Neutrophil (primary cell): ENCODE data around the gene PCGF3.

Experiments
- H3K27ac ChIP-seq: fragments of 200-600 bp; sonication (generic); 2 replicates; pipeline ENCODE4 v1.5.1; 2016; ENCODE audit warnings: mild to moderate bottlenecking, moderate library complexity
- H3K27me3 ChIP-seq: fragments of 200-600 bp; sonication (generic); 2 replicates; pipeline ENCODE4 v1.6.0; 2016; ENCODE audit warnings: mild to moderate bottlenecking
- H3K36me3 ChIP-seq: fragments of 200-600 bp; sonication (generic); 2 replicates; pipeline ENCODE4 v1.5.1; 2017
- H3K4me1 ChIP-seq, 2 experiments: fragments of 200-600 bp in 1 of 2; sonication (generic) in 1 of 2; 1 replicate in 1 of 2; 2 replicates in 1 of 2; pipeline versions ENCODE4 v1.5.1 to v1.6.1; 2013 to 2016; ENCODE audit warnings: low read depth in 1 of 2, low read length in 1 of 2, mild to moderate bottlenecking in 1 of 2, moderate library complexity in 1 of 2; ENCODE audit not compliant: control insufficient read depth in 1 of 2, insufficient read depth in 1 of 2
- H3K4me3 ChIP-seq, 2 experiments: fragments of 200-600 bp in 1 of 2; sonication (generic) in 1 of 2; 1 replicate in 1 of 2; 2 replicates in 1 of 2; pipeline ENCODE4 v1.5.1; 2013 to 2016; ENCODE audit warnings: low read depth in 1 of 2, low read length in 1 of 2, mild to moderate bottlenecking in 1 of 2, moderate library complexity in 1 of 2
- H3K9me3 ChIP-seq: fragments of 200-600 bp; sonication (generic); 2 replicates; pipeline ENCODE4 v1.5.1; 2016
- TF ChIP-seq, protein P1 (sequence below): fragments of 200-600 bp; sonication (generic); IDR thresholded peaks from 2 replicates; pipeline ENCODE4 v1.5.1; 2016; ENCODE audit warnings: antibody characterized with exemption

PCGF3 gene

DNA sequence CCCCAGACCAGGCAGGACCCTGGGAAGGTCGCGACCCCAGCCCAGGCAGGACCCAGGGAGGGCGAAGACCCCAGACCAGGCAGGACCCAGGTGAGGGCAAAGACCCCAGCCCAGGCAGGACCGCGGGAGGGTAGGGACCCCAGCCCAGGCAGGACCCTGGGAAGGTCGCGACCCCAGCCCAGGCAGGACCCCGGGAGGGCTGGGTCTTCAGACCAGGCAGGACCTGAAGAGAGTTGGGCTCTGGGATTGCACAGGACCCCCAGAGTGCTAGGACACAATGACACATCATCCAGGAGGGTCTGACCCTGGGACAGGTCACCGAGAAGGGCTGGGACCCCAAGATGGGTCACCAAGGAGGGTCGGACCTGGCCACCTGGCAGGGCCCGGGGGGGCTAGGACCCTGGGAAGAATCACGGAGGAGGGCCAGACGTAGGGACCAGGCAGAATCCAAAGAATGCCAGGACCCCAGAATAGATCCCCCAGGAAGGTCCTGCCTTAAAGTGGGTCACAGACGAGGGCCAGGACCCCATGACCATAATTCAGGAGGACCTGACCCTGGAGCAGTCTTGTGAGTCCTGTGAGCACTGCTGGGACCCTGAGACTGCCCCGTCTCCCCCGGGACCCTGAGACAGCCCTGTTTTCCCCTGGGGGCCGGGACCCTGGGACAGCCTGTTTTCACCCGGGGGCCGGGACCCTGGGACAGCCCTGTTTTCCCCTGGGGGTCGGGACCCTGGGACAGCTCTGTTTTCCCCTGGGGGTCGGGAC is 1.4 kb downstream of the PCGF3 start:
- TF ChIP-seq, protein P1, sequence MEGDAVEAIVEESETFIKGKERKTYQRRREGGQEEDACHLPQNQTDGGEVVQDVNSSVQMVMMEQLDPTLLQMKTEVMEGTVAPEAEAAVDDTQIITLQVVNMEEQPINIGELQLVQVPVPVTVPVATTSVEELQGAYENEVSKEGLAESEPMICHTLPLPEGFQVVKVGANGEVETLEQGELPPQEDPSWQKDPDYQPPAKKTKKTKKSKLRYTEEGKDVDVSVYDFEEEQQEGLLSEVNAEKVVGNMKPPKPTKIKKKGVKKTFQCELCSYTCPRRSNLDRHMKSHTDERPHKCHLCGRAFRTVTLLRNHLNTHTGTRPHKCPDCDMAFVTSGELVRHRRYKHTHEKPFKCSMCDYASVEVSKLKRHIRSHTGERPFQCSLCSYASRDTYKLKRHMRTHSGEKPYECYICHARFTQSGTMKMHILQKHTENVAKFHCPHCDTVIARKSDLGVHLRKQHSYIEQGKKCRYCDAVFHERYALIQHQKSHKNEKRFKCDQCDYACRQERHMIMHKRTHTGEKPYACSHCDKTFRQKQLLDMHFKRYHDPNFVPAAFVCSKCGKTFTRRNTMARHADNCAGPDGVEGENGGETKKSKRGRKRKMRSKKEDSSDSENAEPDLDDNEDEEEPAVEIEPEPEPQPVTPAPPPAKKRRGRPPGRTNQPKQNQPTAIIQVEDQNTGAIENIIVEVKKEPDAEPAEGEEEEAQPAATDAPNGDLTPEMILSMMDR = no peak
- Histone ChIP-seq H3K27ac (peak overlapping the region; percentile 91), H3K4me3 (peak overlapping the region in 1 of 2 experiments; percentile 8), H3K27me3 (no peaks in the 10 kb centered on the region), H3K36me3 (no peaks in the 10 kb centered on the region), H3K4me1 (peaks cover 54 to 70% of the 10 kb centered on the region in 2 experiments), H3K9me3 (no peaks in the 10 kb centered on the region)

DNA sequence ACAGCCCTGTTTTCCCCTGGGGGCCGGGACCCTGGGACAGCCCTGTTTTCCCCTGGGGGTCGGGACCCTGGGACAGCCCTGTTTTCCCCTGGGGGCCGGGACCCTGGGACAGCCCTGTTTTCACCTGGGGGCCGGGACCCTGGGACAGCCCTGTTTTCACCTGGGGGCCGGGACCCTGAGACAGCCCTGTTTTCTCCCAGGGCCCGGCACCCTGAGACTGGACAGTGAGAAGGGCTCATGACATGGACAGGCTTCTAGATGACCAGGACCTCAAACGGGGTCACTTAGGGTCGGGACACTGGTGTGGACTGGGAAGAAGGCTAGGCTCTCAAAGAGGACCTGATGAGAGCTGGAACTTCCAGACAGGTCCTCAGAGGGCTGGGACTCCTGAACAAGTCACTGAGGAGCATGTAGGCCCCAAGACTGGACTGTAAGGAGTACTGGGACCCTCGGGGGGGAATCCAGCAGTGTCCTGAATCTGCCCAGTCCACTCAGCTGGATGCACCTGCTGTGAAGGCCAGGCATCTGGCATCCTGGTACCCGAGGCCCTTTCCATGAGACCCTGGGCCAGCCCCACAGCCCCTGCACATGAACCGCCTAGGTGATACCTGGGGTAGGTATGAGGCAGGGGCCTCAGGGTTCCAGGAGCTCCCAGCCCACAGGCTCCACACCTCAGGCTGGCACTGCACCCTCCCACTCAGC is 2.4 kb downstream of the PCGF3 start:
- Histone ChIP-seq H3K36me3 (no peaks in the 10 kb centered on the region), H3K4me3 (peak overlapping the region in 1 of 2 experiments; percentile 18), H3K9me3 (no peaks in the 10 kb centered on the region), H3K4me1 (peaks cover 54 to 70% of the 10 kb centered on the region in 2 experiments), H3K27me3 (no peaks in the 10 kb centered on the region), H3K27ac (peak overlapping the region; percentile 91)
- TF ChIP-seq, protein P1 = no peak

DNA sequence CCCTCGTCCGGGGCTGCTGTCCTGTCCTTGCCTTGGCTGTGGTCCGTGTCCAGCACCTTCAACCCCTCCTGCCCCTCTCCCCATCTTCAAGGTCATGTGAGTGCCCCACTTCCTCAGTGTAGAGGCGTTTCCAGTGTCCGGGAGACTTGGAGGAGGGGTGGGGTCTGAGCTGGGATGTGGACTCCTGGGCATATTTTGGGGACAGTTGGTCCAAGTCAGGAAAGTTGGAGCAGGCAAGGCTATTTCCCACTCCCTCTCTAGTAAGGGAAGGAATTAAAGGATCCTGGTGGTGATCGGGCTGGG is 3.0 kb downstream of the PCGF3 start:
- H3K36me3 ChIP-seq = no peaks in the 10 kb centered on the region
- H3K27me3 ChIP-seq = no peaks in the 10 kb centered on the region
- TF ChIP-seq, protein P1 = no peak
- H3K4me3 ChIP-seq = peak overlapping the region in 1 of 2 experiments; percentile 18
- H3K27ac ChIP-seq = peak overlapping the region; percentile 91
- H3K9me3 ChIP-seq = no peaks in the 10 kb centered on the region
- H3K4me1 ChIP-seq = peaks cover 54 to 70% of the 10 kb centered on the region in 2 experiments

DNA sequence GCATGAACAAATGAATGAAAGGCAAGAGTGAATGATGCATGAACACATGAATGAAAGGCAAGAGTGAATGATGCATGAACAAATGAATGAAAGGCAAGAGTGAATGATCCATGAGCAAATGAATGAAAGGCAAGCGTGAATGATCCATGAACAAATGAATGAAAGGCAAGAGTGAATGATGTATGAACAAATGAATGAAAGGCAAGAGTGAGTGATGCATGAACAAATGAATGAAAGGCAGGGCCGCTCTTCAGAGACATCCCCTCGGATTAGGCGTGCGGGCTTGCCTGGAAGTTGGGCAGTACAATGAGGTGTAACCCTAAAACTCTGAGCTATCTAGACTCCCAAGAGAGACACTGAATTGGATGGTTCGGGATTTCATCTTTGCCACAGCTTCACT is 3.7 kb downstream of the PCGF3 start:
- H3K4me3 ChIP-seq = peak overlapping the region in 1 of 2 experiments; percentile 50
- H3K9me3 ChIP-seq = no peaks in the 10 kb centered on the region
- H3K4me1 ChIP-seq = peaks cover 54 to 66% of the 10 kb centered on the region in 2 experiments
- peak overlapping the region; percentile 91 for H3K27ac ChIP-seq
- peaks cover 6% of the 10 kb centered on the region for H3K36me3 ChIP-seq
- H3K27me3 ChIP-seq = no peaks in the 10 kb centered on the region
- TF ChIP-seq, protein P1 = no peak

DNA sequence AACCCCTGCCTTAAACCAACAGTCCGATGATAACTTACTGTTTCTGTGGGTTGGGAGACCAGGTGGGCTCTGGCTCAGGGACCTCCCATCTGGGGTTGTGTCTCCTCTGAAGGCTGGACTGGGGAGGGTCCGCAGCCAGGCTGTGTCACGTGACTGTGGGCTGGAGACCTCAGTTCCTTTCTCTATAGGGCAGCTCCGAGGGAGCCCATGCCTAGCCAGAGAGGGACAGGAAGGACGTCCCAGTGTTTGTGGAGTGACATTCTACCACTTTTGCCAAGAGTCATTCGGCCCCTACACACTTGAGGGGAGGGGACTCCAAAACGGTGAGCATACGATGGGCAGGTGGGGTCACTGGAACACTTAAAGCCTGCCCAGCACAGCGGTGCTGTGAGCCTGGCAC is 4.5 kb downstream of the PCGF3 start:
- no peaks in the 10 kb centered on the region for H3K9me3 ChIP-seq
- H3K27me3 ChIP-seq = no peaks in the 10 kb centered on the region
- TF ChIP-seq, protein P1 = no peak
- peaks cover 49 to 59% of the 10 kb centered on the region in 2 experiments for H3K4me1 ChIP-seq
- peaks cover 9% of the 10 kb centered on the region for H3K36me3 ChIP-seq
- H3K4me3 ChIP-seq = peak overlapping the region; percentile 37 to 50
- H3K27ac ChIP-seq = peak overlapping the region; percentile 91
